ENCODE results near the gene ZNF710.
"Not testable (repeated sequence)": the region's sequence is repeated elsewhere in the genome, so short reads cannot be mapped to it uniquely, and the experiment has no call there.

ZNF710 gene

GRCh38 chr15:90001062-90001682 lies at the start of gene ZNF710:
Gene ZNF710, plus strand, starts transcription at chr15:90001324. Its CDS starts 65,814 bp downstream, at chr15:90067138.
- in situ Hi-C loops (cut with MboI; ENCODE audit: low sequenced_read_pairs), result no loop called here

GRCh38 chr15:89954541-89954940 lies 46.6 kb upstream of the ZNF710 start:
- in situ Hi-C loops (cut with MboI; ENCODE audit: low sequenced_read_pairs), result no loop called here

DNA sequence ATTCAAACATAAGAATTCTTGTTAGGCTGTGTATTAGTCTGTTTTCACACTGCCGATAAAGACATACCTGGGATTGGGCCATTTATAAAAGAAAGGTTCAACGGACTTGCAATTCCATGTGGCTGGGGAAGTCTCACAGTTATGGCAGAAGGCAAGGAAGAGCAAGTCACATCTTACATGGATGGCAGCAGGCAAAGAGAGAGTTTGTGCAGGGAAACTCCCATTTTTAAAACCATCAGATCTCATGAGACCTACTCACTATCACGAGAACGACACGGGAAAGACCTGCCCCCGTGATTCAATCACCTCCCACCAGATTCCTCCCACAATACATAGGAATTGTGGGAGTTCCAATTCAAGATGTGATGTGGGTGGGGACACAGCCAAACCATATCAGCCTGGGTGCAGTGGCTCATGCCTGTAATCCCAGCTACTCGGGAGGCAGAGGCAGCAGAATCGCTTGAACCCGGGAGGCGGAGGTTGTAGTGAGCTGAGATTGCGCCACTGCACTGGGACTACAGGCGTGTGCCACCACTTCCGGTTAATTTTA lies 45.6 kb upstream of the ZNF710 start:
- in situ Hi-C loops (cut with MboI; ENCODE audit: low sequenced_read_pairs), result not testable (repeated sequence)

DNA sequence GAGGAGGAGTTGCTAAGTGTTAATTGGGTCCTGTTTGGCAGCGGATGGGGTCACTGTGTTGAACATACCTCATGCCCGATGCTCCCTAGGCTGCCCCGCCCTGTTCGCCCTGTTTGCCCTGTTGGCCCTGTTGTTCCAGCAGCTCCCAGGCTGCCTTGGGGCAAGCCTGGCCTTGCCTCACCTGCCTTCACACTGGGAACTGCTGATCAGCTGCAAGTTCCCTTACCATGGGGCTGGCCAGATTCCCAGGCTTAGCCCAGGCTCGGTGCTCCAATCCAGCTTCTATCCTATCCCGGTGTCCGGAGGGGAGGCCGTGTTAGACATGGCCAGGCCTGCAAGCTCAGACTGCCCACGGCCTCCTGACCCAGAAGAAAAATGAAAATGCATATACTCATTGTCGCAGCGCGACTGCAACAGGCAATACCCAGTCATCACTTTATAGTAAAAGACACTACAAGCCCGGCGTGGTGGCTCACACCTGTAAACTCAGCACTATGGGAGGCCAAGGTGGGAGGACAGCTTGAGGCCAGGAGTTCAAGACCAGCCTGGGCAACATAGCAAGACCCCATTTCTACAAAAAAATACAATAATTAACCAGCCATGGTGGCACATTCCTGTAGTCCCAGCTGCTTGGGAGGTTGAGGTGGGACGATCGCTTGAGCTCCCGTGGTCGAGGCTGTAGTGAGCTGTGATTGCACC lies 42.9 kb upstream of the ZNF710 start:
- in situ Hi-C loops (cut with MboI; ENCODE audit: low sequenced_read_pairs), result no loop called here

- in situ Hi-C loops (cut with MboI; ENCODE audit: low sequenced_read_pairs), result no loop called here
Measured at GRCh38 chr15:89963301-89964231, 37.6 kb upstream of the ZNF710 start.

DNA sequence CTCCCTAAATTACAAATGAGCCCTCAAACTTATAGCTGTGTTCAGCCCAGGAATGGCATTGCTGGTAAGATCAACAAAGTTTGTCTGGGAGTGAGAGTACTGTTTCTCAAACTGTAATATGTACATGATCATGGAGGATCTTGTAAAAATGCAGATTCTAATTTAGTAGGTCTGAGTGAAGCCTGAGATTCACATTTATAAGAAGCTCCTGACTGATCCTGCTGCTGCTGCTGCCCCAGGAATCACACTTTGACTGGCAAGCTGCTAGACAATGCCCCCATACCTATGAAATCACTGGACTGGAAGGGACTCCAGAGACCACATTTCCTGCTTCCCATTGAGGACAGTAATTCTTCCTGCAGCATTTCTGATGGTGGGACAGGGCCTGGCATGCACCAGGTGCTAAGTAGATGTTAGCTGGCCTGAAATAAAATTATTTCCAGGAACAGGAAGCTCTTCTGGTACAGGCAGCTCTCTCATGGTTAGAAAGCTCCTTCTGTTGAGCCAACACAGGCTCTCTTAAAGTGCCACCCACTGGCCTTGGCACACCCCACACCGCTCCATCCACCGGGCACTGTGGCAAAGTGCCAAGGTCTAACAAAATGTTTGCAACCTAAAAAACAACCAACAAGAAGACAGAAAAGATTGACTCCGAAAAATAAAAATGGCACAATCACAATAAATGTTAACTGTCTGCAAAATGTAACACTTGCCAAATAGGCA lies 36.7 kb upstream of the ZNF710 start:
- in situ Hi-C loops (cut with MboI; ENCODE audit: low sequenced_read_pairs), result no loop called here

DNA sequence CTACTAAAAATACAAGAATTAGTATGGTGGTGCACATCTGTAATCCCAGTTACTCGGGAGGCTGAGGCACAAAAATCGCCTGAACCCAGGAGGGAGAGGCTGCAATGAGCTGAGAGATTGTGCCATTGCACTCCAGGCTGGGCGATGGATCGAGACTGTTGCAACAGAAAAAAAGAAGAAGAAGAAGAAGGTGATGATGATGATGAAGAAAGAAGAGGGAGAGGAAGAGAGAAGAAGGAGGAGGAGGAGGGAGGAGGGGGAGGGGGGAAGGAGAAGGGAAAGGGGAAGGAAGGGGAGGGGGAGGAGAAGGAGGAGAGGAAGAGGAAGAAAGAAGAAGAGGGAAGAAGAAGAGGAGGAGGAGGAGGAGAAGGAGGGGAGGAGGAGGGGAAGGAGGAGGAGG lies 33.2 kb upstream of the ZNF710 start:
- in situ Hi-C loops (cut with MboI; ENCODE audit: low sequenced_read_pairs), result no loop called here

DNA sequence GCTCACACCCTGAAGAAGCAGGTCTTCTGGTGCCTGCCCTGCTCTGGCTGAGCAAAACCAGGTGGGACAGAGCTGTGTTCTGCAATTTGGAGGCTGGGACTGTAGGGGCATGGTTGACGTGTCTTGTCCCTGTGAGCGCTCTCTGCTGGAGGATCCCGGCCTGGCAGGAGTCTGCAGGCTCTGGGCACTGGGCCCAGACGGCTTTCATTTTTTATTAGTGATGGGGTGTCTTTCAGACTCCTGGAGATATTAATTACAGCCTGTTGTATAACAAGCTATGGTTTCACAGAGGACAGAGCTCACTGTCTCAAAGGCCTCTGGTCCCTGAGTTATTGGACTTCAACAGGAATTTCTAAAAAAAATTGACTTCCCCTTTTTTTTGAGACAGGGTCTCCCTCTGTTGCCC lies 29.5 kb upstream of the ZNF710 start:
- in situ Hi-C loops (cut with MboI; ENCODE audit: low sequenced_read_pairs), result no loop called here

- in situ Hi-C loops (cut with MboI; ENCODE audit: low sequenced_read_pairs), result no loop called here
Measured at GRCh38 chr15:89972085-89972484, 29.0 kb upstream of the ZNF710 start.

DNA sequence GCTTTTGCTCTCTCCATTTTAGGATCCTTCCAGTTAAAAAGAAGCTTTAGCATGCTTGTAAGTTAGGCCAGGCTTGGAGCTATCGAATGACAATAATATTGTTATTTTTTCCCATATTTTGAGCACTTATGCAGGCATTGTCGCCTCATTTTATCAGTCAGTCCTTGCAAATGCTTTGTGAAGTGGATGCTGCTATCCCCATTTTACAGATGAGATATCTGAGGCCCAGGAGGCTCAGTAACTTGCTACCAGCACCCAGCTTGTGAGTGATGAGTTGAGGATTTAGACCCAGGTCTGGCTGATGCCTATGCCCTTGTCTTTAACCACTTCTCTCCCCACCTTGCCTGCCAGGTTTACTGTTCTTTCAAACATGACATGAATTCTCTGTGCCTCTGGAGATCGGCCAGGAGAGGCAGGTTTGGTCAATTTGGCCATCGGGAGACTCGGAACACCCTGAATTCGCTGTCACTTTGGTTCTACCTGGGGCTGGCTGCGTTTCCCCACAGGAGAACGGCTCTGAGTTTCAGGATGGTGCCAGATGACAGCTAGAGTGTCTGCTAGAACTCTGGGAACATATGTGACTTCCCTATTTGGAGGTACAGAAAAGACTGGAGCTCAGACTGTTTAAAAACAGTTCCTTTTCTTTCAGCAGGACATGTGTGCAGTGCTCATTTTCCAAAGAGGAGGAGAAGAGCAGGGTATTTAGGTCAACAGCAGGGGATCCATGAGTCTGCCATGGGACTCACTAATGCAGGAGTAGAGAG lies 25.5 kb upstream of the ZNF710 start:
- in situ Hi-C loops (cut with MboI; ENCODE audit: low sequenced_read_pairs), result no loop called here

- in situ Hi-C loops (cut with MboI; ENCODE audit: low sequenced_read_pairs), result no loop called here
Measured at GRCh38 chr15:89976246-89976600, 24.9 kb upstream of the ZNF710 start.

GRCh38 chr15:89977836-89978235 lies 23.3 kb upstream of the ZNF710 start:
- in situ Hi-C loops (cut with MboI; ENCODE audit: low sequenced_read_pairs), result not testable (repeated sequence)

GRCh38 chr15:89978914-89979313 lies 22.2 kb upstream of the ZNF710 start:
- in situ Hi-C loops (cut with MboI; ENCODE audit: low sequenced_read_pairs), result no loop called here

DNA sequence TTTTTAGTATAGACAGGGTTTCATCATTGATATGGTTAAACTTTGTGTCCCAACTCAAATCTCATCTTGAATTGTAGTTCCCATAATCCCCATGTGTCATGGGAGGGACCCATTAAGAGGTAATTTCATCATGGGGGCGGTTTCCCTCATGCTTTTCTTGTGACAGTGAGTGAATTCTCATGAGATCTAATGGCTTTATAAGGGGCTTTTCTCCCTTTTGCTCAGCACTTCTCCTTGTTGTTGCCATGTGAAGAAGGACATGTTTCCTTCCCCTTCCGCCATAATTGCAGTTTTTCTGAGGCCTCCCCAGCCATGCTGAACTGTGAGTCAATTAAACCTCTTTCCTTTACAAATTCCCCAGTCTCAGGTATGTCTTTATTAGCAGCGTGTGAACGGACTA lies 20.2 kb upstream of the ZNF710 start:
- in situ Hi-C loops (cut with MboI; ENCODE audit: low sequenced_read_pairs), result no loop called here

GRCh38 chr15:89982315-89983055 lies 18.6 kb upstream of the ZNF710 start:
- in situ Hi-C loops (cut with MboI; ENCODE audit: low sequenced_read_pairs), result no loop called here

DNA sequence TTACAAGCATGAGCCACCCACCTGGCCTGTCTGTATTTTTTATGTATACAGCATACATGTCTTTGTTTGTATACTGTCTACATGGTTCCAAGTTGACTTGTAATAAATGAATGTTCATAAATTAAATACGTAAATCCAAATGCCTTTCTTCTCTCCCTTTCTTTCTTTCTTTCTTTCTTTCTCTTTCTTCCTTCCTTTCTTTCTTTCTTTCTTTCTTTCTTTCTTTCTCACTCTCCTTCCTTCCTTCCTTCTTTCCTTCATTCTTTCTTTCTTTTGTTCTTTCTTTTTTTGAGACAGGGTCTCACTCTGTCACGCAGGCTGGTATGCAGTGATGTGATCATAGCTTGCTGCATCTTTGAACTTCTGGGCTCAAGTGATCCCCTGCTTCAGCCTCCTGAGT lies 17.1 kb upstream of the ZNF710 start:
- in situ Hi-C loops (cut with MboI; ENCODE audit: low sequenced_read_pairs), result no loop called here

DNA sequence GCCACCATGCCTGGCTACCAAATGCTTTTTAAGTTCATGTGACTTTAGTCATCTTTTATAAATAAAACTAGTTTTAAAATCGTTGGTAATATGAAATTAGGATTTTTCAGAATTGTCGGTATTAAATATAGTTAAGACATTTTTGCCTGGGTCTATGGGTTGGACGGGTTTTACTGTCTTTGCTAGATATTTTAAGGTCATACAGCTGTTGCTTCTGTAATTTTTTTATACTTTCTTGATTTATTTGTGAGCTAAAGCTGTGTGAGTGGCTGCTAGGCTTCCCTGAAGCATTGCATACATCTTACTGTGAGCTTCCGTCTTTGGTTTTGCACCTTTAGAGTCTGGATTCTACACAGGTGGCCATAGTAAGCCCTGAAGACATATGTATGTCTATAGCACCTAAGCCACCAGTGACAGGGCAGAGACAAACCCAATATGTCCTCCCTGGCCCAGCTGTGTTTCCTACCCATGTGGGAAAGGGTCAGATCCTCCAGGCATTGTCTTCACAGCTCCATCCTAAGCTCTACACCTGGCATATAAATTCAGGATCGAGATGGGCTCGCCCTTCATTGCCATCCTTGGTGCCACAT lies 16.6 kb upstream of the ZNF710 start:
- in situ Hi-C loops (cut with MboI; ENCODE audit: low sequenced_read_pairs), result no loop called here

DNA sequence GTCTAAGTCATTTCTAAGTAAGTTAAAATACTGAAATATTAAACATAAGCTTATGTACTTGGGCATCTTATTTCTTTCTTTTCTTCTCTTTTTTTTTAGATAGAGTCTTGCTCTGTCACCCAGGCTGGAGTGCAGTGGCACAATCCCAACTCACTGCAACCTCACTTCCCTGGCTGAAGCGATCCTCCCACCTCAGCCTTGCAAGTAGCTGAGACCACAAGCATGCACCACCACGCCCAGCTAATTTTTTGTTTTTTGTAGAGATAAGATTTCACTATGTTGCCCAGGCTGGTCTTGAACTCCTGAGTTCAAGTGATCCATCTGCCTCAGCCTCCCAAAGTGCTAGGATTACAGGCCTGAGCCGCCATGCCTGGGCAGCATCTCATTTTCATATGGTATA lies 16.0 kb upstream of the ZNF710 start:
- in situ Hi-C loops (cut with MboI; ENCODE audit: low sequenced_read_pairs), result no loop called here

DNA sequence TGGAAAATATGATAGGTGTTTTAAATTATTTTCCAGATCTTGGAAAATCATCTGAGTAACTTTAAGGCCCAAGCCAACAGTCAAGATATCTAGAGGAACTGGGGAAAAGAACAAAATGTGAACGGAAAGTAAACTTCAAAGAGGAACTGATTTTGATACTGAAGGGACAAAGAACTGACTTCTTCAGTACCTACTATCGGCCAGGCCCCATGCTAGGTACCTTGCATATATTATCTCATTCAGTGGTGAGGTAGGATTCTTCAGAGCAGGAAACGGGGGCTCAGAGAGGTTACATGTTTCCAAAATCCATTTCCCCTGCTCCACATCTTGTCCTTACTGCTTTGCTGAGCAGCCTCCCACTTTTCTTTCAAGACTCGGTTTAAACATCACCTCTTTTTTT lies 9.8 kb upstream of the ZNF710 start:
- in situ Hi-C loops (cut with MboI; ENCODE audit: low sequenced_read_pairs), result no loop called here

All from HL-60/S4 treated with phorbol 12-myristate 13-acetate at 8.2 ng/mL for 4 days and 3 days (cell line).